ENCODE data around the gene KRTAP10-2. TPM values are rescaled to one million over a fixed set of nuclear protein-coding genes. Genes with fewer than 3 reads are reported as not detected.

KRTAP10-2 gene
- total and polyA plus RNA-seq, 9 of the 15 experiments (the other 6 are each of a cell fraction or from before 2014, with no cell fraction given) = not detected

DNA sequence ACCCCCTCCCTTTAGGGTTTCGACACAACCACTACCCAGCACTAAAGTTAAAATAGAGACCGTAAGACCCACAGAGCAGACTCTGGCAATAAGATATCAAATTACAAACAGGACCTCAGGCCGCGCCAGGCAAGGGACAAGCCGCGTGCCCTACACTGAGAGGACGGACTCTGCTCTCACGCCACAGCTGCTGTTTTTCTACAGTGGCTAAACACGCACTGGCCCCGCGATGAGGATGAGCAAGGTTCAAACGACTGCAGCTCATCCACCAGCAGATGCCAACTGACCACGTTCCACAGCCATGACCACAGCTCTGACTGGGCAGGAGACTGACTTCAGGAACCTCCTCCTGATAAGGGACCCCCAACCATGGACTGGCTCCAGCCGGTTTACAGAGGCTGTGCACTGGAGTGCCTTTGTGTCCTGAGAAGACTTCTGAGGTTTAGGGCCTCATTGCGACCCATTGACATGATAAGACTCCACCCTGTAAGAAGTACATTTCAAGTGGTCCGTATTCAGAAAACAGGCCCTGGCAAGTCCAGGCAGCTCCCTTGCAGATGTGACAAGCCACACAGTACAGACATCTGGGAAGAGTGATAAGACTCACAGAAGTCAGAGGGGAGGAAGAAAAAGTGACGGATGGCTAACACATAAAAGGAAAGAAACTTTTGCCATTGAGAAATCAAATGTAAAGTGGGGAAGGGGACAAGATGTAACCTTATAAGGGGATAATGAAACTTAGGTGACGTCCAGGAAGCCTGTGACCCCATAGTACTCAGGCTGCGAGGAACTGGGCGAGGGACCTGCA, 42.5 kb upstream of the KRTAP10-2 start (continued):
- TF ChIP-seq ZZZ3 (IDR thresholded peaks at IDR 0.05) (no peak), BDP1 (IDR thresholded peaks at IDR 0.05; ENCODE audit: insufficient read depth, insufficient read length) (no peak), CHD1 (IDR thresholded peaks at IDR 0.05; ENCODE audit: low read length) (no peak), C11orf30 (IDR thresholded peaks at IDR 0.05; ENCODE audit: low read depth) (no peak), ZNF785 (CRISPR knock-in tag; IDR thresholded peaks at IDR 0.05) (no peak), SMC3 (conservative IDR thresholded peaks at IDR 0.05; ENCODE audit: insufficient read depth, low read depth, low read length) (no peak), CBFA2T3 (IDR thresholded peaks at IDR 0.05) (peak; percentile 97), CBX1 (IDR thresholded peaks at IDR 0.05; ENCODE audit: low read depth) (no peak), ZNF584 (CRISPR knock-in tag; IDR thresholded peaks at IDR 0.05; ENCODE audit: low read depth) (0 out of 2 replicates have a peak, but pooled peaks have one; percentile 49), NCOR1 (IDR thresholded peaks at IDR 0.05) (peak; percentile 92), HDAC2 (IDR thresholded peaks at IDR 0.05) (peak; percentile 75), SLC30A9 (CRISPR knock-in tag; IDR thresholded peaks at IDR 0.05) (no peak), SRSF9 (IDR thresholded peaks at IDR 0.05; ENCODE audit: borderline replicate concordance, low read depth, low read length) (no peak), ZFP36 (IDR thresholded peaks at IDR 0.05; ENCODE audit: low read depth, low read length, partially characterized antibody) (peak; percentile 75), ZNF175 (CRISPR knock-in tag; IDR thresholded peaks at IDR 0.05; ENCODE audit: low read depth) (no peak), ZC3H4 (CRISPR knock-in tag; IDR thresholded peaks at IDR 0.05; ENCODE audit: borderline replicate concordance) (no peak), KAT8 (IDR thresholded peaks at IDR 0.05; ENCODE audit: low read depth) (no peak), IRF2 (CRISPR knock-in tag; IDR thresholded peaks at IDR 0.05) (no peak), TEAD2 (tag; IDR thresholded peaks at IDR 0.05) (peak; percentile 79), ZNF764 (CRISPR knock-in tag; IDR thresholded peaks at IDR 0.05; ENCODE audit: low read depth) (no peak)
- TF ChIP-seq, protein P1, sequence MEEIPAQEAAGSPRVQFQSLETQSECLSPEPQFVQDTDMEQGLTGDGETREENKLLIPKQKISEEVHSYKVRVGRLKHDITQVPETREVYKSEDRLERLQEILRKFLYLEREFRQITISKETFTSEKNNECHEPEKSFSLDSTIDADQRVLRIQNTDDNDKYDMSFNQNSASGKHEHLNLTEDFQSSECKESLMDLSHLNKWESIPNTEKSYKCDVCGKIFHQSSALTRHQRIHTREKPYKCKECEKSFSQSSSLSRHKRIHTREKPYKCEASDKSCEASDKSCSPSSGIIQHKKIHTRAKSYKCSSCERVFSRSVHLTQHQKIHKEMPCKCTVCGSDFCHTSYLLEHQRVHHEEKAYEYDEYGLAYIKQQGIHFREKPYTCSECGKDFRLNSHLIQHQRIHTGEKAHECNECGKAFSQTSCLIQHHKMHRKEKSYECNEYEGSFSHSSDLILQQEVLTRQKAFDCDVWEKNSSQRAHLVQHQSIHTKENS (CRISPR knock-in tag; IDR thresholded peaks at IDR 0.05) = no peak
- TF ChIP-seq, protein P2, sequence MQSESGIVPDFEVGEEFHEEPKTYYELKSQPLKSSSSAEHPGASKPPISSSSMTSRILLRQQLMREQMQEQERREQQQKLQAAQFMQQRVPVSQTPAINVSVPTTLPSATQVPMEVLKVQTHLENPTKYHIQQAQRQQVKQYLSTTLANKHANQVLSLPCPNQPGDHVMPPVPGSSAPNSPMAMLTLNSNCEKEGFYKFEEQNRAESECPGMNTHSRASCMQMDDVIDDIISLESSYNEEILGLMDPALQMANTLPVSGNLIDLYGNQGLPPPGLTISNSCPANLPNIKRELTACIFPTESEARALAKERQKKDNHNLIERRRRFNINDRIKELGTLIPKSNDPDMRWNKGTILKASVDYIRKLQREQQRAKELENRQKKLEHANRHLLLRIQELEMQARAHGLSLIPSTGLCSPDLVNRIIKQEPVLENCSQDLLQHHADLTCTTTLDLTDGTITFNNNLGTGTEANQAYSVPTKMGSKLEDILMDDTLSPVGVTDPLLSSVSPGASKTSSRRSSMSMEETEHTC (IDR thresholded peaks at IDR 0.05) = no peak
- TF ChIP-seq, protein P3, sequence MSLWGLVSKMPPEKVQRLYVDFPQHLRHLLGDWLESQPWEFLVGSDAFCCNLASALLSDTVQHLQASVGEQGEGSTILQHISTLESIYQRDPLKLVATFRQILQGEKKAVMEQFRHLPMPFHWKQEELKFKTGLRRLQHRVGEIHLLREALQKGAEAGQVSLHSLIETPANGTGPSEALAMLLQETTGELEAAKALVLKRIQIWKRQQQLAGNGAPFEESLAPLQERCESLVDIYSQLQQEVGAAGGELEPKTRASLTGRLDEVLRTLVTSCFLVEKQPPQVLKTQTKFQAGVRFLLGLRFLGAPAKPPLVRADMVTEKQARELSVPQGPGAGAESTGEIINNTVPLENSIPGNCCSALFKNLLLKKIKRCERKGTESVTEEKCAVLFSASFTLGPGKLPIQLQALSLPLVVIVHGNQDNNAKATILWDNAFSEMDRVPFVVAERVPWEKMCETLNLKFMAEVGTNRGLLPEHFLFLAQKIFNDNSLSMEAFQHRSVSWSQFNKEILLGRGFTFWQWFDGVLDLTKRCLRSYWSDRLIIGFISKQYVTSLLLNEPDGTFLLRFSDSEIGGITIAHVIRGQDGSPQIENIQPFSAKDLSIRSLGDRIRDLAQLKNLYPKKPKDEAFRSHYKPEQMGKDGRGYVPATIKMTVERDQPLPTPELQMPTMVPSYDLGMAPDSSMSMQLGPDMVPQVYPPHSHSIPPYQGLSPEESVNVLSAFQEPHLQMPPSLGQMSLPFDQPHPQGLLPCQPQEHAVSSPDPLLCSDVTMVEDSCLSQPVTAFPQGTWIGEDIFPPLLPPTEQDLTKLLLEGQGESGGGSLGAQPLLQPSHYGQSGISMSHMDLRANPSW (CRISPR knock-in tag; IDR thresholded peaks at IDR 0.05) = no peak

Data from K562 (cell line).